ENCODE data around the gene FAM222B. TPM values are rescaled to one million over a fixed set of nuclear protein-coding genes. Genes with fewer than 3 reads are reported as not detected.

The FAM222B gene
- total and polyA plus RNA-seq, 9 of the 15 experiments (the other 6 are each of a cell fraction or from before 2014, with no cell fraction given) = 4.0 to 34.6 (median 7.5) TPM

DNA sequence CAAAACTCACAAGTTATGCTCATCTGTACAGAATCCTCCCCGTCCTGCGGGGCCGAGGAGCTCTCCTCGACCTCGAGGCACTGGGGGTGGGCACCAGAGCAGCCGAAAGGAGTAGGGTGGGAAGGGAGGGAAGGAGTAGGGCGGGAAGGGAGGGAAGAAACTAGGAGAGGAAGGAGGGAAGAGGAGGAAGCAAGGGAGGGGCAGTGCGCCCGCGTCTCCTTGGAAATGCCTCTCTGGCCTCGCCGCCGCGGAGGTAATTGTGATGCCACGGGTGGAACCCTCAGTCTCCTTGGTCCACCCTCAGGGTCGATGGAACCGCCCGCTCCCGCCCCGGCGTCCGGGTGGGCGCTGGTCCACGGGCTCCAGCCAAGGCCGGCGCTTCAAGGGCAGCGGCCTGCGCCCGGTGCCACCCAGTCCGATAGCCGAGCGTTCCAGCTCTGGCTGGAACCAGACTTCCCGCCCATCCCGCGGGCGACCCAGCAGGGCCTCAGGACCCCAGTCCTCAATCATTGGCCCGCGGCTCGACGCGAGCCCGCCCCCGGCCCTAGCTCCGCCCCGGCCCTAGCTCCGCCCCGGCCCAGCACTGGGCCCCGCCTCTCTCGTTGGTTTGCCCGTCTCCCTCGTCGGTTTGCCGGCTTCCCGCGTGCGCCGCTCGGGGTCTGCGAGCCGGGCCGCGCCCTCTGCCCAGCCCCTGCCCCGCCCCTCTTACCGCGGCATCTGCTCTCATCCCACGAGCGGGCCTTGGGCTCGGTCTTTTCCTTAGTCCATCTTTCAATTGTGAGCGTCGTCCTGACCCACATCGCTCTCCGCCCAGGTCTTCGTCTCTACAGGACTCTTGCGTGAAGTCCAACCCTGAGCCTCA is 131.5 kb downstream of the FAM222B start (continued):
- TF ChIP-seq, protein P1, sequence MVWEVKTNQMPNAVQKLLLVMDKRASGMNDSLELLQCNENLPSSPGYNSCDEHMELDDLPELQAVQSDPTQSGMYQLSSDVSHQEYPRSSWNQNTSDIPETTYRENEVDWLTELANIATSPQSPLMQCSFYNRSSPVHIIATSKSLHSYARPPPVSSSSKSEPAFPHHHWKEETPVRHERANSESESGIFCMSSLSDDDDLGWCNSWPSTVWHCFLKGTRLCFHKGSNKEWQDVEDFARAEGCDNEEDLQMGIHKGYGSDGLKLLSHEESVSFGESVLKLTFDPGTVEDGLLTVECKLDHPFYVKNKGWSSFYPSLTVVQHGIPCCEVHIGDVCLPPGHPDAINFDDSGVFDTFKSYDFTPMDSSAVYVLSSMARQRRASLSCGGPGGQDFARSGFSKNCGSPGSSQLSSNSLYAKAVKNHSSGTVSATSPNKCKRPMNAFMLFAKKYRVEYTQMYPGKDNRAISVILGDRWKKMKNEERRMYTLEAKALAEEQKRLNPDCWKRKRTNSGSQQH (CRISPR knock-in tag; IDR thresholded peaks at IDR 0.05) = peak; percentile 62; the same call in 1 of the 2 replicates
- TF ChIP-seq PTBP1 (IDR thresholded peaks at IDR 0.05; ENCODE audit: low read depth, low read length) = no peak
- TF ChIP-seq HDAC8 (tag; IDR thresholded peaks at IDR 0.05) = peak; percentile 54; the same call in 1 of the 2 replicates
- TF ChIP-seq PHF21A (IDR thresholded peaks at IDR 0.05; ENCODE audit: borderline replicate concordance, low read depth) = 0 out of 2 replicates have a peak, but pooled peaks have one; percentile 41
- TF ChIP-seq HNRNPK (IDR thresholded peaks at IDR 0.05; ENCODE audit: low read depth, low read length, poor library complexity, severe bottlenecking) = no peak
- no peak for TF ChIP-seq RFX7 (CRISPR knock-in tag; IDR thresholded peaks at IDR 0.05)
- no peak for TF ChIP-seq EGR1 (conservative IDR thresholded peaks at IDR 0.05)
- TF ChIP-seq CSDE1 (IDR thresholded peaks at IDR 0.05) = 0 out of 4 replicates have a peak, but pooled peaks of 1 of the 2 experiments have one; percentile 37
- TF ChIP-seq RFX5 (IDR thresholded peaks at IDR 0.05; ENCODE audit: low read depth, low read length) = no peak
- TF ChIP-seq FUS (optimal IDR thresholded peaks at IDR 0.05; ENCODE audit: low read depth, low read length) = peak; percentile 25
- TF ChIP-seq, protein P2, sequence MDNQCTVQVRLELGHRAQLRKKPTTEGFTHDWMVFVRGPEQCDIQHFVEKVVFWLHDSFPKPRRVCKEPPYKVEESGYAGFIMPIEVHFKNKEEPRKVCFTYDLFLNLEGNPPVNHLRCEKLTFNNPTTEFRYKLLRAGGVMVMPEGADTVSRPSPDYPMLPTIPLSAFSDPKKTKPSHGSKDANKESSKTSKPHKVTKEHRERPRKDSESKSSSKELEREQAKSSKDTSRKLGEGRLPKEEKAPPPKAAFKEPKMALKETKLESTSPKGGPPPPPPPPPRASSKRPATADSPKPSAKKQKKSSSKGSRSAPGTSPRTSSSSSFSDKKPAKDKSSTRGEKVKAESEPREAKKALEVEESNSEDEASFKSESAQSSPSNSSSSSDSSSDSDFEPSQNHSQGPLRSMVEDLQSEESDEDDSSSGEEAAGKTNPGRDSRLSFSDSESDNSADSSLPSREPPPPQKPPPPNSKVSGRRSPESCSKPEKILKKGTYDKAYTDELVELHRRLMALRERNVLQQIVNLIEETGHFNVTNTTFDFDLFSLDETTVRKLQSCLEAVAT (IDR thresholded peaks at IDR 0.05) = peak in 1 of 2 experiments; percentile 61; a peak in 1 of 4 replicates
- no peak for TF ChIP-seq CCAR2 (IDR thresholded peaks at IDR 0.05; ENCODE audit: low read depth, low read length)
- TF ChIP-seq, protein P3, sequence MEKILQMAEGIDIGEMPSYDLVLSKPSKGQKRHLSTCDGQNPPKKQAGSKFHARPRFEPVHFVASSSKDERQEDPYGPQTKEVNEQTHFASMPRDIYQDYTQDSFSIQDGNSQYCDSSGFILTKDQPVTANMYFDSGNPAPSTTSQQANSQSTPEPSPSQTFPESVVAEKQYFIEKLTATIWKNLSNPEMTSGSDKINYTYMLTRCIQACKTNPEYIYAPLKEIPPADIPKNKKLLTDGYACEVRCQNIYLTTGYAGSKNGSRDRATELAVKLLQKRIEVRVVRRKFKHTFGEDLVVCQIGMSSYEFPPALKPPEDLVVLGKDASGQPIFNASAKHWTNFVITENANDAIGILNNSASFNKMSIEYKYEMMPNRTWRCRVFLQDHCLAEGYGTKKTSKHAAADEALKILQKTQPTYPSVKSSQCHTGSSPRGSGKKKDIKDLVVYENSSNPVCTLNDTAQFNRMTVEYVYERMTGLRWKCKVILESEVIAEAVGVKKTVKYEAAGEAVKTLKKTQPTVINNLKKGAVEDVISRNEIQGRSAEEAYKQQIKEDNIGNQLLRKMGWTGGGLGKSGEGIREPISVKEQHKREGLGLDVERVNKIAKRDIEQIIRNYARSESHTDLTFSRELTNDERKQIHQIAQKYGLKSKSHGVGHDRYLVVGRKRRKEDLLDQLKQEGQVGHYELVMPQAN (IDR thresholded peaks at IDR 0.05; ENCODE audit: borderline replicate concordance) = peak; percentile 79
- TF ChIP-seq, protein P4, sequence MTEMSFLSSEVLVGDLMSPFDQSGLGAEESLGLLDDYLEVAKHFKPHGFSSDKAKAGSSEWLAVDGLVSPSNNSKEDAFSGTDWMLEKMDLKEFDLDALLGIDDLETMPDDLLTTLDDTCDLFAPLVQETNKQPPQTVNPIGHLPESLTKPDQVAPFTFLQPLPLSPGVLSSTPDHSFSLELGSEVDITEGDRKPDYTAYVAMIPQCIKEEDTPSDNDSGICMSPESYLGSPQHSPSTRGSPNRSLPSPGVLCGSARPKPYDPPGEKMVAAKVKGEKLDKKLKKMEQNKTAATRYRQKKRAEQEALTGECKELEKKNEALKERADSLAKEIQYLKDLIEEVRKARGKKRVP (CRISPR knock-in tag; IDR thresholded peaks at IDR 0.05) = 0 out of 2 replicates have a peak, but pooled peaks have one; percentile 35
- TF ChIP-seq MED1 (CRISPR knock-in tag; IDR thresholded peaks at IDR 0.05; ENCODE audit: borderline replicate concordance) = no peak
- no peak for TF ChIP-seq TAL1 (IDR thresholded peaks at IDR 0.05)
- TF ChIP-seq MYC (IDR thresholded peaks at IDR 0.05; ENCODE audit: low read depth, low read length) = peak; percentile 88; the same call in 1 of the 2 replicates
- TF ChIP-seq MYC (CRISPR knock-in tag; IDR thresholded peaks at IDR 0.05; ENCODE audit: borderline replicate concordance, low read depth) = no peak
- TF ChIP-seq, protein P5, sequence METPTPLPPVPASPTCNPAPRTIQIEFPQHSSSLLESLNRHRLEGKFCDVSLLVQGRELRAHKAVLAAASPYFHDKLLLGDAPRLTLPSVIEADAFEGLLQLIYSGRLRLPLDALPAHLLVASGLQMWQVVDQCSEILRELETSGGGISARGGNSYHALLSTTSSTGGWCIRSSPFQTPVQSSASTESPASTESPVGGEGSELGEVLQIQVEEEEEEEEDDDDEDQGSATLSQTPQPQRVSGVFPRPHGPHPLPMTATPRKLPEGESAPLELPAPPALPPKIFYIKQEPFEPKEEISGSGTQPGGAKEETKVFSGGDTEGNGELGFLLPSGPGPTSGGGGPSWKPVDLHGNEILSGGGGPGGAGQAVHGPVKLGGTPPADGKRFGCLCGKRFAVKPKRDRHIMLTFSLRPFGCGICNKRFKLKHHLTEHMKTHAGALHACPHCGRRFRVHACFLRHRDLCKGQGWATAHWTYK (CRISPR knock-in tag; IDR thresholded peaks at IDR 0.05) = peak; percentile 71; the same call in 1 of the 2 replicates
- TF ChIP-seq FOXP1 (CRISPR knock-in tag; IDR thresholded peaks at IDR 0.05) = peak; percentile 83; the same call in 1 of the 2 replicates
- peak; percentile 91 for TF ChIP-seq SUPT5H (IDR thresholded peaks at IDR 0.05)

All from K562 (cell line).